GM13976 (cell line): ENCODE measurements around the gene NASP.

Experiments used
- DNase-seq: peaks from one replicate; pipeline ENCODE4 v3.0.0; 2012; ENCODE audit warnings: low spot score
- CTCF ChIP-seq: IDR thresholded peaks from 2 replicates; pipeline ENCODE4 v1.5.1; 2012; ENCODE audit warnings: borderline replicate concordance, mild to moderate bottlenecking; ENCODE audit not compliant: insufficient read depth; ENCODE audit errors: extremely low read depth, missing control alignments, control extremely low read depth
- in situ Hi-C: fragments of 300-500 bp; cut with MboI; formaldehyde crosslinking; loops from one replicate; pipeline ENCODE4 v1.12.0; 2022; ENCODE audit warnings: low sequenced_read_pairs, mixed read lengths, inconsistent platforms; ENCODE audit not compliant: unreplicated experiment

The NASP gene

DNA sequence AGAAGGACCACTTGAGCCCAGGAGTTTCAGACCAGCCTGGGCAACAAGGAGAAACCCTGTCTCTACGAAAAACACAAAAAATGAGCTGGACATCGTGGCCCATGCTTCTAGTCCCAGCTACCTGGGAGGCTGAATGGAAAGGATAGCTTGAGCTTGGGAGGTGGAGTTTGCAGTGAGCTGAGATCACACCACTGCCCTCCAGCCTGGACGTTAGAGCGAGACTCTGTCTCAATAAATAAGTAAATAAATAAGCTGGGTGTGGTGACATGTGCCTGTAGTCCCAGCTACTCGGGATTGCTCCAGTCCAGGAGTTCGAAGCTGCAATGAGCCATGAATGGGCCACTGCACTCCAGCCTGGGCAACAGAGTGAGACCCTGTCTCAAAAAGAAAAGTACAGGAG is 29.6 kb upstream of the NASP start:
- no peak for DNase-seq
- in situ Hi-C loops: no loop called here
- no peak for TF ChIP-seq CTCF

- no peak for DNase-seq
- in situ Hi-C loops: no loop called here
- TF ChIP-seq CTCF: no peak
These were observed 26.4 kb upstream of the NASP start for GRCh38 chr1:45557422-45557944.

DNA sequence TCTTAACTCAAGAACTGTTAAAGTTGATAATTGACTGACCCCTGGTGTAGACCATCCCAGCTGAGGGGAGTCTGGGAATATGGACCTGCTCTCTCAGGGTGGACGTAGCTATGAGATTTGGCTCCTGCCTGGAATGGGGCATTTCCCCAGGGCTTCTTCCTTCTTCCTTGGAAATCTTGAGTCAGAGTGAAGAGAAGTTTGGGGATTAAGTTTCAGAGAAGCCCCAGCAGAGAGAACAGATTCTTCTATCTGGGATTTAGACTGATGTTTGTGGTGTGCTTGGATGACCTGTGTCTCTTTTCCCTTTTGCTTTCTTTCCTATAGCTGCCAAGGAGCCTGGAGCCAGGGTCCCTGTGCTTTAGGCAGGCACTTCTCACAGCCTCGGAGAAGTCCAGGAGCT is 20.0 kb upstream of the NASP start:
- in situ Hi-C loops: loop anchor here (10.0 kb wide), 1 partner anchor 59 kb away; the partner anchor contains the start of genes CCDC163 and MMACHC
- no peak for TF ChIP-seq CTCF
- no peak for DNase-seq

- no peak for TF ChIP-seq CTCF
- in situ Hi-C loops: loop anchor here (10.0 kb wide), 1 partner anchor 62 kb away; the partner anchor contains the start of genes CCDC163 and MMACHC
- DNase-seq: no peak
These were observed 17.1 kb upstream of the NASP start for GRCh38 chr1:45566722-45567121.

DNA sequence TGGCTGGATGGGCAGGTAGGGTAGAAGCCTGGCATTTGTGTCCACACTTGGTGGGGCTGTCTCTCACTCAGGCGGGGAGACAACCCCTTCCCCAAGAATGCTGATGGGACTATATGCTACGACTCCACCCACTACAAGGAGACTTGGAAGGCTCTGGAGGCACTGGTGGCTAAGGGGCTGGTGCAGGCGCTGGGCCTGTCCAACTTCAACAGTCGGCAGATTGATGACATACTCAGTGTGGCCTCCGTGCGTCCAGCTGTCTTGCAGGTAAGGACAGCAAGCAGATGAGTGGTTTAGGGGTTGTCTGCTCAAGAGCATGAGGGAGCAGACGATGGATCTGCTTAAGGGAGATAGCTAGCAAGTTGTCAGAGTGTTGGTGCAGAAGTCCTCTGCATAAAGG is 15.9 kb upstream of the NASP start:
- no peak for DNase-seq
- no peak for TF ChIP-seq CTCF
- in situ Hi-C loops: loop anchor here (10.0 kb wide), 1 partner anchor 63 kb away; the partner anchor contains the start of genes CCDC163 and MMACHC

DNA sequence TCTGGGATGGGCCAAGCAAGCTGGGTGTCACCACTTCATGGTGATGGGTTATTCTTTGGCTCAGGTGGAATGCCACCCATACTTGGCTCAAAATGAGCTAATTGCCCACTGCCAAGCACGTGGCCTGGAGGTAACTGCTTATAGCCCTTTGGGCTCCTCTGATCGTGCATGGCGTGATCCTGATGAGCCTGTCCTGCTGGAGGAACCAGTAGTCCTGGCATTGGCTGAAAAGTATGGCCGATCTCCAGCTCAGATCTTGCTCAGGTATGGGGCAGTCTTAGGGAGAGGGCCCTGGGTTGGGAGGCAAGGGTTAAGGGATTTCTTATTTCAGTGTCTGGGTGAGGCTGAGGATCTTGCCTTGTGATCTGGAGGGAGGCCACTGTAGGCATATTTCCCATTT is 15.4 kb upstream of the NASP start:
- no peak for TF ChIP-seq CTCF
- in situ Hi-C loops: loop anchor here (10.0 kb wide), 1 partner anchor 64 kb away; the partner anchor contains the start of genes CCDC163 and MMACHC
- DNase-seq: no peak
